Stomach (tissue), 9 donors: ENCODE results near the gene CSGALNACT2. TPM values are rescaled to one million over a fixed set of nuclear protein-coding genes. Genes with fewer than 3 reads are reported as not detected.

Experiments
- DNase-seq, 2 donors: peaks; one replicate each; pipeline versions ENCODE4 v3.0.0 to v3.0.0-alpha.2; 2013 to 2019
- H3K27ac ChIP-seq, 5 donors: fragments of 200-600 bp in 4 of 5; sonication (generic) in 4 of 5; one replicate each; pipeline ENCODE4 v1.5.1; 2013 to 2019; ENCODE audit warnings: mild to moderate bottlenecking in 1 of 5, moderate library complexity in 1 of 5
- H3K27me3 ChIP-seq, 3 donors: fragments of 200-600 bp; sonication (generic); one replicate each; pipeline ENCODE4 v1.5.1; 2017 to 2019; ENCODE audit warnings: mixed run types in 1 of 3
- H3K36me3 ChIP-seq, 4 donors: fragments of 200-600 bp; sonication (generic); 1 replicate in 3 of 4; 2 replicates in 1 of 4; pipeline ENCODE4 v1.5.1; 2016 to 2019
- H3K4me1 ChIP-seq, 4 donors: fragments of 200-600 bp; sonication (generic); one replicate each; pipeline ENCODE4 v1.5.1; 2016 to 2019
- H3K4me3 ChIP-seq, 4 donors: fragments of 200-600 bp; sonication (generic) in 3 of 4; one replicate each; pipeline ENCODE4 v1.5.1; 2016 to 2019; ENCODE audit warnings: mild to moderate bottlenecking in 1 of 4
- H3K9me3 ChIP-seq, 4 donors: fragments of 200-600 bp; sonication (generic); one replicate each; pipeline ENCODE4 v1.5.1; 2016 to 2019
- CTCF ChIP-seq, 7 experiments: fragments of 450-650 bp in 4 of 7; fragments of 200-600 bp in 3 of 7; sonication (generic) in 3 of 7; IDR thresholded peaks; one replicate each; pipeline ENCODE4 v1.5.1; 2016 to 2019; ENCODE audit warnings: antibody characterized with exemption in 7 of 7, control low read depth in 2 of 7, mild to moderate bottlenecking in 1 of 7
- EP300 ChIP-seq: sonication (generic); formaldehyde crosslinking; IDR thresholded peaks from one replicate; pipeline ENCODE4 v1.6.1; 2017; ENCODE audit warnings: antibody characterized with exemption
- POLR2A ChIP-seq, 4 donors: fragments of 450-650 bp; IDR thresholded peaks; one replicate each; pipeline ENCODE4 v1.6.1; 2016; ENCODE audit warnings: antibody characterized with exemption in 4 of 4, control low read depth in 2 of 4, mild to moderate bottlenecking in 1 of 4, moderate library complexity in 1 of 4
- POLR2AphosphoS5 ChIP-seq, 3 donors: sonication (generic); formaldehyde crosslinking; IDR thresholded peaks; one replicate each; pipeline ENCODE4 v1.6.1; 2016; ENCODE audit warnings: antibody characterized with exemption in 3 of 3
- WGBS, 5 donors: extraction: QIAGEN DNeasy Blood & Tissue Kit in 3 of 5; methylation state at CpG; one replicate each; pipeline versions ENCODE4 v1.1.5 to v1.1.7; 2013 to 2018; 5-methylcytosine and 5-hydroxymethylcytosine counted together
- intact Hi-C: fragments of 100-400 bp; cut with DNase I; formaldehyde crosslinking; loops from one replicate; pipeline ENCODE4 v1.15.1; 2023; ENCODE audit warnings: low total_unique reads
- polyA plus RNA-seq, 3 donors: library from polyadenylated mRNA; stranded (reverse); fragments of 200-250 nt; gene quantifications; one replicate each; pipeline ENCODE4 v1.2.3, GENCODE V29; 2013
- total RNA-seq, 5 donors: library from RNA; depleted of rRNA; stranded (reverse); fragments of >200 nt; gene quantifications; one replicate each; pipeline versions ENCODE4 v1.1.0 to v1.2.3, GENCODE V29; 2014 to 2016
- donor health status: healthy with polysubstance abuse.
- donor health status: Bipolar disorder and iron deficiency.
- donor health status: healthy.

CSGALNACT2 gene
- total and polyA plus RNA-seq, 8 donors: 2.0 to 30.1 (median 7.8) TPM

GRCh38 chr10:43187213-43187612 is 49.0 kb downstream of the CSGALNACT2 start:
- no peak for DNase-seq
- intact Hi-C loops: no loop called here
- Histone ChIP-seq H3K36me3 (peaks cover 8 to 53% (median 49%) of the 10 kb centered on the region in 4 donors), H3K4me1 (no peaks in the 10 kb centered on the region), H3K9me3 (no peaks in the 10 kb centered on the region), H3K27ac (no peak overlapping the region), H3K27me3 (no peaks in the 10 kb centered on the region), H3K4me3 (no peak overlapping the region)
- WGBS, 5 donors: 69 to 87% (median 85%) methylated on average over 3 of the region's 3 CpGs
- no peak for TF ChIP-seq POLR2AphosphoS5 (IDR thresholded peaks at IDR 0.05)
- TF ChIP-seq CTCF (IDR thresholded peaks at IDR 0.05): no peak

GRCh38 chr10:43188702-43189101 is 50.5 kb downstream of the CSGALNACT2 start:
- Histone ChIP-seq H3K27me3 (no peaks in the 10 kb centered on the region), H3K27ac (no peak overlapping the region), H3K36me3 (peaks cover 3 to 44% (median 36%) of the 10 kb centered on the region in 4 donors), H3K4me1 (no peaks in the 10 kb centered on the region), H3K4me3 (no peak overlapping the region), H3K9me3 (no peaks in the 10 kb centered on the region)
- DNase-seq: no peak
- intact Hi-C loops: no loop called here
- TF ChIP-seq POLR2AphosphoS5 (IDR thresholded peaks at IDR 0.05) (no peak), EP300 (no peak), POLR2A (IDR thresholded peaks at IDR 0.05) (no peak), CTCF (IDR thresholded peaks at IDR 0.05) (no peak)
- WGBS, 5 donors: 85 to 100% (median 93%) methylated on average over 1 of the region's 1 CpG

GRCh38 chr10:43190289-43190688 is 52.0 kb downstream of the CSGALNACT2 start:
- Histone ChIP-seq H3K36me3 (peaks cover 0 to 35% (median 24%) of the 10 kb centered on the region in 4 donors), H3K27me3 (no peaks in the 10 kb centered on the region), H3K27ac (no peak overlapping the region), H3K9me3 (no peaks in the 10 kb centered on the region), H3K4me3 (no peak overlapping the region), H3K4me1 (peaks cover 0 to 9% (median 0%) of the 10 kb centered on the region in 4 donors)
- DNase-seq: no peak
- TF ChIP-seq CTCF (IDR thresholded peaks at IDR 0.05): no peak
- no peak for TF ChIP-seq POLR2A (IDR thresholded peaks at IDR 0.05)
- TF ChIP-seq EP300: no peak
- no peak for TF ChIP-seq POLR2AphosphoS5 (IDR thresholded peaks at IDR 0.05)
- intact Hi-C loops: no loop called here

GRCh38 chr10:43190775-43191174 is 52.5 kb downstream of the CSGALNACT2 start:
- intact Hi-C loops: no loop called here

More at GRCh38 chr10:43190775-43191174, 52.5 kb downstream of the CSGALNACT2 start:
- DNase-seq: no peak
- H3K27me3 ChIP-seq: no peaks in the 10 kb centered on the region
- H3K9me3 ChIP-seq: no peaks in the 10 kb centered on the region
- H3K4me3 ChIP-seq: no peak overlapping the region
- H3K36me3 ChIP-seq: peaks cover 0 to 34% (median 22%) of the 10 kb centered on the region in 4 donors
- TF ChIP-seq CTCF (IDR thresholded peaks at IDR 0.05) (no peak), EP300 (no peak)
- H3K4me1 ChIP-seq: peaks cover 0 to 9% (median 0%) of the 10 kb centered on the region in 4 donors
- 84 to 92% (median 90%) methylated on average over 3 of the region's 3 CpGs for WGBS, 5 donors
- H3K27ac ChIP-seq: no peak overlapping the region
